ENCODE data around the gene CDC14A. TPM values are rescaled to one million over a fixed set of nuclear protein-coding genes. Genes with fewer than 3 reads are reported as not detected.

The CDC14A gene
- total and polyA plus RNA-seq, 2 donors (not counting 3 experiments of a cell fraction or from before 2014, with no cell fraction given) = 3.4 to 13.9 TPM

DNA sequence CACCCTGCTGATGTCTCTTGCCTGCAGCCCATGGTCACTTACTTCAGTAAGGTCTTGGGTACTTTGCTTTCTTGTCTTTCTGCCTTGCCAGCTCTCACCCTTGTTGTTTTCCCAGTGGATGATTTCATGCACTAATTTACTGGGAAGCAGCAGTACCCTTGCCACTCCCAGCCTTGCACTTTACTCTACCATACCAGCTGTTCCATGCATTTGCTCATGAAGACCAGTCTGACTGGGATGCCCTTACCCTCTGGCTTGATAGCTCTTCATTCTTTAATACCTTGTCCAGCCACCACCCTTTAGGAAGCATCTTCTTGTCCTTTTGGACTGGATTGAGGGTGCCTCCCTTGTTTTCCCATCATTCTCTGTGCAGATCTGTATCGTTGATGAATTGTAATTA is 28.3 kb downstream of the CDC14A start:
- ChIA-PET CTCF (no interaction called here), POLR2A (no interaction called here)
- Histone ChIP-seq H3K9me1 (replicated peaks; ENCODE audit: control insufficient read depth, extremely low read depth, insufficient read depth, low read length) (no peaks in the 10 kb centered on the region), H3K79me2 (ENCODE audit: control insufficient read depth, insufficient read depth, low read length) (peaks cover 3% of the 10 kb centered on the region), H3K36me3 (ENCODE audit: control insufficient read depth in 2 of 2, extremely low read depth in 1 of 2, insufficient read depth in 2 of 2, low read length in 2 of 2) (no peaks in the 10 kb centered on the region), H3K4me2 (ENCODE audit: insufficient read depth, low read length) (no peak overlapping the region), H3K9ac (replicated peaks; ENCODE audit: extremely low read depth, insufficient read depth, low read length) (no peak overlapping the region), H3K9me3 (replicated peaks; ENCODE audit: control insufficient read depth, insufficient read depth, low read length) (no peaks in the 10 kb centered on the region), H3K4me3 (replicated peaks in 1 of 3; ENCODE audit: insufficient read depth in 1 of 3, low read depth in 1 of 3, low read length in 3 of 3) (no peak overlapping the region), H4K20me1 (replicated peaks; ENCODE audit: control insufficient read depth, extremely low read depth, insufficient read depth, low read length) (no peaks in the 10 kb centered on the region), H3K4me1 (ENCODE audit: control insufficient read depth, extremely low read depth, insufficient read depth, low read length) (no peaks in the 10 kb centered on the region), H3K27ac (ENCODE audit: insufficient read depth, low read depth, low read length) (no peak overlapping the region), H2AFZ (ENCODE audit: low read depth, low read length) (no peak overlapping the region), H3K27me3 (ENCODE audit: control insufficient read depth in 2 of 2, insufficient read depth in 2 of 2, low read length in 2 of 2) (no peaks in the 10 kb centered on the region)
- intact Hi-C loops (cut with micrococcal nuclease) (no loop called here), dilution Hi-C loops (cut with MboI; ENCODE audit: extremely low pct_ligation_motif_present, low sequenced_read_pairs) (no loop called here)
- TF ChIP-seq POLR2AphosphoS5 (IDR thresholded peaks at IDR 0.05; ENCODE audit: insufficient read depth, low read depth, low read length) = no peak
- TF ChIP-seq, protein P1, sequence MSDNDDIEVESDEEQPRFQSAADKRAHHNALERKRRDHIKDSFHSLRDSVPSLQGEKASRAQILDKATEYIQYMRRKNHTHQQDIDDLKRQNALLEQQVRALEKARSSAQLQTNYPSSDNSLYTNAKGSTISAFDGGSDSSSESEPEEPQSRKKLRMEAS (IDR thresholded peaks at IDR 0.05; ENCODE audit: insufficient read depth, insufficient read length) = no peak
- TF ChIP-seq, protein P2, sequence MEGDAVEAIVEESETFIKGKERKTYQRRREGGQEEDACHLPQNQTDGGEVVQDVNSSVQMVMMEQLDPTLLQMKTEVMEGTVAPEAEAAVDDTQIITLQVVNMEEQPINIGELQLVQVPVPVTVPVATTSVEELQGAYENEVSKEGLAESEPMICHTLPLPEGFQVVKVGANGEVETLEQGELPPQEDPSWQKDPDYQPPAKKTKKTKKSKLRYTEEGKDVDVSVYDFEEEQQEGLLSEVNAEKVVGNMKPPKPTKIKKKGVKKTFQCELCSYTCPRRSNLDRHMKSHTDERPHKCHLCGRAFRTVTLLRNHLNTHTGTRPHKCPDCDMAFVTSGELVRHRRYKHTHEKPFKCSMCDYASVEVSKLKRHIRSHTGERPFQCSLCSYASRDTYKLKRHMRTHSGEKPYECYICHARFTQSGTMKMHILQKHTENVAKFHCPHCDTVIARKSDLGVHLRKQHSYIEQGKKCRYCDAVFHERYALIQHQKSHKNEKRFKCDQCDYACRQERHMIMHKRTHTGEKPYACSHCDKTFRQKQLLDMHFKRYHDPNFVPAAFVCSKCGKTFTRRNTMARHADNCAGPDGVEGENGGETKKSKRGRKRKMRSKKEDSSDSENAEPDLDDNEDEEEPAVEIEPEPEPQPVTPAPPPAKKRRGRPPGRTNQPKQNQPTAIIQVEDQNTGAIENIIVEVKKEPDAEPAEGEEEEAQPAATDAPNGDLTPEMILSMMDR (IDR thresholded peaks at IDR 0.05; ENCODE audit: extremely low read depth in 1 of 2, insufficient read depth in 1 of 2, low read depth in 1 of 2, low read length in 2 of 2) = no peak
- no peak for TF ChIP-seq EZH2 (IDR thresholded peaks at IDR 0.05; ENCODE audit: borderline replicate concordance, low read depth, low read length, severe bottlenecking)
- no peak for TF ChIP-seq JUN (IDR thresholded peaks at IDR 0.05; ENCODE audit: borderline replicate concordance, insufficient read depth, insufficient read length, low read depth)
- no peak for TF ChIP-seq POLR2A (IDR thresholded peaks at IDR 0.05; ENCODE audit: low read depth, low read length)
- no peak for TF ChIP-seq MYC (IDR thresholded peaks at IDR 0.05; ENCODE audit: low read depth, low read length)
- no peak for TF ChIP-seq FOS (IDR thresholded peaks at IDR 0.05; ENCODE audit: borderline replicate concordance, insufficient read depth, low read length)
- no peak for TF ChIP-seq GATA2 (IDR thresholded peaks at IDR 0.05; ENCODE audit: insufficient read depth, insufficient read length, low read depth, low read length)
- DNase-seq (ENCODE audit: low read depth, low spot score) = no peak
- no peak for FAIRE-seq
- BruUV-seq (replicated peaks) = no TSS peak

All from endothelial cell of umbilical vein (primary cell).